ENCODE results near the gene GMDS.

The GMDS gene

GRCh38 chr6:1878330-1878729 lies 367.1 kb downstream of the GMDS start:
- no peak for DNase-seq

GRCh38 chr6:1873781-1874180 lies 371.6 kb downstream of the GMDS start:
- no peak for DNase-seq

GRCh38 chr6:1872649-1873131 lies 372.7 kb downstream of the GMDS start:
- no peak for DNase-seq

GRCh38 chr6:1871724-1872315 lies 373.6 kb downstream of the GMDS start:
- DNase-seq: no peak

- DNase-seq: no peak
Measured at GRCh38 chr6:1870932-1871331, 374.5 kb downstream of the GMDS start.

- no peak for DNase-seq
Measured at GRCh38 chr6:1870251-1870650, 375.2 kb downstream of the GMDS start.

GRCh38 chr6:1869769-1870168 lies 375.6 kb downstream of the GMDS start:
- no peak for DNase-seq

GRCh38 chr6:1869308-1869707 lies 376.1 kb downstream of the GMDS start:
- no peak for DNase-seq

- no peak for DNase-seq
Measured at GRCh38 chr6:1868561-1869261, 376.7 kb downstream of the GMDS start.

GRCh38 chr6:1867197-1867596 lies 378.2 kb downstream of the GMDS start:
- no peak for DNase-seq

- no peak for DNase-seq
Measured at GRCh38 chr6:1865585-1865984, 379.8 kb downstream of the GMDS start.

GRCh38 chr6:1864496-1864895 lies 380.9 kb downstream of the GMDS start:
- no peak for DNase-seq

- DNase-seq: no peak
Measured at GRCh38 chr6:1862411-1862810, 383.0 kb downstream of the GMDS start.

GRCh38 chr6:1860756-1861348 lies 384.6 kb downstream of the GMDS start:
- DNase-seq: no peak

- DNase-seq: no peak
Measured at GRCh38 chr6:1858859-1859258, 386.5 kb downstream of the GMDS start.

GRCh38 chr6:1858196-1858595 lies 387.2 kb downstream of the GMDS start:
- DNase-seq: no peak

GRCh38 chr6:1856381-1856780 lies 389.0 kb downstream of the GMDS start:
- DNase-seq: no peak

GRCh38 chr6:1855890-1856289 lies 389.5 kb downstream of the GMDS start:
- DNase-seq: no peak

- no peak for DNase-seq
Measured at GRCh38 chr6:1854296-1854695, 391.1 kb downstream of the GMDS start.

GRCh38 chr6:1853761-1854160 lies 391.6 kb downstream of the GMDS start:
- no peak for DNase-seq

- no peak for DNase-seq
Measured at GRCh38 chr6:1851681-1852456, 393.5 kb downstream of the GMDS start.

GRCh38 chr6:1850840-1851157 lies 394.6 kb downstream of the GMDS start:
- no peak for DNase-seq

GRCh38 chr6:1850121-1850839 lies 395.1 kb downstream of the GMDS start:
- no peak for DNase-seq

Measured in GDM1 (cell line).